K562 (cell line): ENCODE measurements around the gene TOX2.

ENCODE experiments used
- CREM ChIP-seq: IDR thresholded peaks from 2 replicates; pipeline ENCODE4 v1.6.1; 2014; ENCODE audit warnings: antibody characterized with exemption, low read depth
- CTCF ChIP-seq, 3 experiments: IDR thresholded peaks in 2 of 3; conservative IDR thresholded peaks in 1 of 3; 2 replicates each; pipeline ENCODE4 v1.5.1; 2011 to 2012; ENCODE audit warnings: low read length in 3 of 3, mild to moderate bottlenecking in 3 of 3, control low read depth in 2 of 3, improper control_type of control experiment in 1 of 3, inconsistent platforms in 1 of 3, low read depth in 1 of 3, mixed read lengths in 1 of 3, moderate library complexity in 1 of 3; ENCODE audit not compliant: insufficient read depth in 2 of 3
- DNMT1 ChIP-seq: fragments of 450-650 bp; IDR thresholded peaks from 2 replicates; pipeline ENCODE4 v1.6.1; 2016; ENCODE audit warnings: antibody characterized with exemption, mild to moderate bottlenecking
- ELK1 ChIP-seq: sonication (generic); formaldehyde crosslinking; IDR thresholded peaks from 2 replicates; pipeline ENCODE4 v1.8.1; 2022; ENCODE audit warnings: missing genetic modification reagents
- MAX ChIP-seq: sonication (generic); formaldehyde crosslinking; IDR thresholded peaks from 2 replicates; pipeline ENCODE4 v1.9.0; 2022; ENCODE audit warnings: mild to moderate bottlenecking, missing genetic modification reagents
- NFATC3 ChIP-seq: fragments of 450-650 bp; IDR thresholded peaks from 2 replicates; pipeline ENCODE4 v1.6.1; 2017; ENCODE audit warnings: mild to moderate bottlenecking
- NFIC ChIP-seq: fragments of 450-650 bp; IDR thresholded peaks from 2 replicates; pipeline ENCODE4 v1.6.1; 2017; ENCODE audit warnings: mild to moderate bottlenecking, inconsistent platforms
- POLR2A ChIP-seq: fragments of 450-650 bp; conservative IDR thresholded peaks from 2 replicates; pipeline ENCODE4 v1.6.1; 2016
- STAT6 ChIP-seq: sonication (generic); formaldehyde crosslinking; IDR thresholded peaks from 2 replicates; pipeline ENCODE4 v1.8.1; 2023; ENCODE audit warnings: mild to moderate bottlenecking, missing genetic modification reagents
- TBP ChIP-seq: optimal IDR thresholded peaks from 2 replicates; pipeline ENCODE3; 2011; ENCODE audit warnings: low read depth, low read length, improper control_type of control experiment
- ZBTB7A ChIP-seq: IDR thresholded peaks from 2 replicates; pipeline ENCODE4 v1.6.1; 2011; ENCODE audit warnings: low read depth, mild to moderate bottlenecking, low read length, moderate library complexity, borderline replicate concordance; ENCODE audit not compliant: control insufficient read depth
- TF ChIP-seq, protein P1 (sequence below): sonication (generic); formaldehyde crosslinking; IDR thresholded peaks from 2 replicates; pipeline ENCODE4 v1.8.0; 2022; ENCODE audit warnings: mild to moderate bottlenecking, missing genetic modification reagents

GRCh38 chr20:43977962-43978361 is 63.3 kb downstream of the TOX2 start:
- TF ChIP-seq, protein P1, sequence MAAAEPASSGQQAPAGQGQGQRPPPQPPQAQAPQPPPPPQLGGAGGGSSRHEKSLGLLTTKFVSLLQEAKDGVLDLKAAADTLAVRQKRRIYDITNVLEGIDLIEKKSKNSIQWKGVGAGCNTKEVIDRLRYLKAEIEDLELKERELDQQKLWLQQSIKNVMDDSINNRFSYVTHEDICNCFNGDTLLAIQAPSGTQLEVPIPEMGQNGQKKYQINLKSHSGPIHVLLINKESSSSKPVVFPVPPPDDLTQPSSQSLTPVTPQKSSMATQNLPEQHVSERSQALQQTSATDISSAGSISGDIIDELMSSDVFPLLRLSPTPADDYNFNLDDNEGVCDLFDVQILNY = no peak
- TF ChIP-seq TBP (no peak), ELK1 (CRISPR knock-in tag) (no peak), CREM (no peak), DNMT1 (no peak), STAT6 (no peak), MAX (CRISPR knock-in tag) (no peak), POLR2A (no peak), CTCF (IDR thresholded peaks at IDR 0.05 in 2 of 3, conservative IDR thresholded peaks at IDR 0.05 in 1 of 3; ENCODE audit: insufficient read depth in 2 of 3, low read depth in 1 of 3, low read length in 3 of 3) (no peak), ZBTB7A (no peak), NFATC3 (no peak), NFIC (no peak)
